RWPE2 (cell line): ENCODE data around the gene DDX17.

Experiments used
- ATAC-seq: fragments of 200-7000 bp; cut with Tn5 transposase; 3 replicates; pipeline ENCODE4 v1.9.1; 2021; ENCODE audit warnings: low read depth
- DNase-seq: peaks from one replicate; pipeline ENCODE4 v3.0.0-alpha.2; 2020; ENCODE audit warnings: low spot score
- H3K27ac ChIP-seq: fragments of 450-650 bp; 2 replicates; pipeline ENCODE4 v1.5.1; 2017; ENCODE audit warnings: mild to moderate bottlenecking; ENCODE audit not compliant: poor library complexity, severe bottlenecking
- H3K27me3 ChIP-seq: fragments of 250-450 bp; sonication (Bioruptor Pico); 2 replicates; pipeline ENCODE4 v1.5.1; 2021; ENCODE audit warnings: mild to moderate bottlenecking, moderate library complexity; ENCODE audit not compliant: insufficient read depth, poor library complexity, severe bottlenecking
- H3K36me3 ChIP-seq: fragments of 250-450 bp; sonication (Bioruptor Pico); 2 replicates; pipeline ENCODE4 v1.5.1; 2020; ENCODE audit warnings: low read depth, mild to moderate bottlenecking, moderate library complexity
- H3K4me1 ChIP-seq: fragments of 250-450 bp; sonication (Bioruptor Pico); 2 replicates; pipeline ENCODE4 v1.5.1; 2021; ENCODE audit warnings: mild to moderate bottlenecking, moderate library complexity; ENCODE audit not compliant: insufficient read depth, poor library complexity, severe bottlenecking
- H3K4me3 ChIP-seq: fragments of 250-450 bp; sonication (Bioruptor Pico); 2 replicates; pipeline ENCODE4 v1.5.1; 2021; ENCODE audit warnings: mild to moderate bottlenecking, moderate library complexity; ENCODE audit not compliant: severe bottlenecking
- H3K9me3 ChIP-seq: fragments of 250-450 bp; sonication (Bioruptor Pico); 2 replicates; pipeline ENCODE4 v1.5.1; 2021; ENCODE audit warnings: mild to moderate bottlenecking, moderate library complexity; ENCODE audit not compliant: severe bottlenecking
- TF ChIP-seq, protein P1 (sequence below): fragments of 450-650 bp; IDR thresholded peaks from one replicate; pipeline ENCODE4 v1.5.1; 2017; ENCODE audit warnings: mild to moderate bottlenecking, moderate library complexity; ENCODE audit not compliant: poor library complexity, severe bottlenecking

Gene DDX17

DNA sequence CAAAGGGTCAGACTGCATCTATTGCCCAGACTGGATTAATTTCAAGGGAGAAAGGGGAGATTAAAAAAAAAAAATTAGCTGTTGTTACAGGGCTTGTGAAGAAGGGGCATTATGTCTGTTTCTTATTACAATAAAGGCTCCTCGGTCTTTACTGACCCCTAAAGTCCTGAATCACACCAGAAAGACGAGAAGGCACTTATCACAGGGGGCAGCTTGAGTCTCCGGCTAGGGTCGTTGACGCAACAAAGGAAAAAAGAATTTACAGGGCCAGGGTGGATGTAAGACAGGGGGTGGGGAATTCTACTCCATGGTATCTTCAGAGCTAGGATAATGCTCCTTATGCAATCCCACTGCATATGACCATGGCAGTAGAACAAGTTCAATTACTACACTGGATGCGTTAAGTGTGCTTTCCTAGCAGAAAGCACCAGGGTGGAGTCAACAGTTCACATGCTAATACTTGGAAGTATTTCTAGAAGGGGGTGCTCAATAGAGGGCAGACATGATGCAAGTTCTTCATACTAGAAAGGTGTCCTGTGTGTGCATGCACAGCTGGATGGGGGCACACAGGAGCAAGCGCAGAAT lies 16.5 kb downstream of the DDX17 start:
- Histone ChIP-seq H3K4me3 (no peak overlapping the region), H3K27me3 (no peaks in the 10 kb centered on the region), H3K36me3 (peaks cover 96% of the 10 kb centered on the region), H3K9me3 (no peaks in the 10 kb centered on the region), H3K4me1 (no peaks in the 10 kb centered on the region), H3K27ac (no peak overlapping the region)
- ATAC-seq (no peak), DNase-seq (no peak)
- TF ChIP-seq, protein P1, sequence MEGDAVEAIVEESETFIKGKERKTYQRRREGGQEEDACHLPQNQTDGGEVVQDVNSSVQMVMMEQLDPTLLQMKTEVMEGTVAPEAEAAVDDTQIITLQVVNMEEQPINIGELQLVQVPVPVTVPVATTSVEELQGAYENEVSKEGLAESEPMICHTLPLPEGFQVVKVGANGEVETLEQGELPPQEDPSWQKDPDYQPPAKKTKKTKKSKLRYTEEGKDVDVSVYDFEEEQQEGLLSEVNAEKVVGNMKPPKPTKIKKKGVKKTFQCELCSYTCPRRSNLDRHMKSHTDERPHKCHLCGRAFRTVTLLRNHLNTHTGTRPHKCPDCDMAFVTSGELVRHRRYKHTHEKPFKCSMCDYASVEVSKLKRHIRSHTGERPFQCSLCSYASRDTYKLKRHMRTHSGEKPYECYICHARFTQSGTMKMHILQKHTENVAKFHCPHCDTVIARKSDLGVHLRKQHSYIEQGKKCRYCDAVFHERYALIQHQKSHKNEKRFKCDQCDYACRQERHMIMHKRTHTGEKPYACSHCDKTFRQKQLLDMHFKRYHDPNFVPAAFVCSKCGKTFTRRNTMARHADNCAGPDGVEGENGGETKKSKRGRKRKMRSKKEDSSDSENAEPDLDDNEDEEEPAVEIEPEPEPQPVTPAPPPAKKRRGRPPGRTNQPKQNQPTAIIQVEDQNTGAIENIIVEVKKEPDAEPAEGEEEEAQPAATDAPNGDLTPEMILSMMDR: no peak

DNA sequence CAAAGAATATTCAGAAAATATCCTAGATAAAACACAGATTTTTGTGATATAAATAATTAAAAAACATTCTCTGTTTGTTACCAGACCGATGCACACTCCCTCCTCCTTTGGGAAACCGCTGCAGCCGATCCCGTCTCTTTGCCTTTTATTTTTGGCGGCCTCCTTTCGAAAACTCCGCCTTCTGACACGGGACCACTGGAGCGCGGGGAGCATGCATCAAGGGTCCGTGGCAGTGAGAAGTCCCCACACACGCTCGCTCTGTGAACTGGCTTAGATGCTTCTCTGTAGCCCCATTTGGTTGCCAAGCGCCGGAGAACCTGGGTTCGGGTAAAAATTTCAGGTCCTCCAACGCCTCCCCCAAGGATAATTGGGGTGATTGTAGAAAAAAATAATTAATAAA lies 17.0 kb downstream of the DDX17 start:
- Histone ChIP-seq H3K27me3 (no peaks in the 10 kb centered on the region), H3K9me3 (no peaks in the 10 kb centered on the region), H3K4me3 (no peak overlapping the region), H3K36me3 (peaks cover 96% of the 10 kb centered on the region), H3K27ac (no peak overlapping the region), H3K4me1 (no peaks in the 10 kb centered on the region)
- ATAC-seq: no peak
- no peak for DNase-seq
- TF ChIP-seq, protein P1: no peak

DNA sequence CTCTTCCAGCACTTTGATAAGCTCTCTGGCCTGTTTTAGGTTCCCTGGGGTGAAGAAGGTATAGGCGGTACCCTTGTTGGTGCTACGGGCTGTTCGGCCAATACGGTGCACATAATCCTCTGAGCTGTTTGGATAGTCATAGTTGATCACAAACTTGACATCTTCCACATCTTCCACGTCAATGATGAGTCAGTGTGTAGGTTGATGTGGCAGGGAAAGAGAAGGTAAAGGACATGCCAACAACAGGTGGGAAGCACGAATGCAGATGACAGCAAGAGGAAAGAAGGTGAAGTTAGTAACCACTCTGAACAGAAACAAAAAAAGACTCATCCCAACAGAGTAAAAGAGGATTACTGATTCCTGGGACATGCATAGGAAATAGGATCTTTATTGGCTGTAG lies 18.2 kb downstream of the DDX17 start:
- TF ChIP-seq, protein P1: no peak
- Histone ChIP-seq H3K36me3 (peaks cover 96% of the 10 kb centered on the region), H3K27me3 (no peaks in the 10 kb centered on the region), H3K27ac (no peak overlapping the region), H3K4me3 (no peak overlapping the region), H3K4me1 (no peaks in the 10 kb centered on the region), H3K9me3 (no peaks in the 10 kb centered on the region)
- no peak for ATAC-seq
- DNase-seq: no peak

- DNase-seq (no peak), ATAC-seq (no peak)
- Histone ChIP-seq H3K27ac (no peak overlapping the region), H3K27me3 (no peaks in the 10 kb centered on the region), H3K4me1 (no peaks in the 10 kb centered on the region), H3K36me3 (peaks cover 96% of the 10 kb centered on the region), H3K9me3 (no peaks in the 10 kb centered on the region), H3K4me3 (no peak overlapping the region)
- TF ChIP-seq, protein P1: no peak
Observed at GRCh38 chr22:38485783-38486182, 20.3 kb downstream of the DDX17 start.

DNA sequence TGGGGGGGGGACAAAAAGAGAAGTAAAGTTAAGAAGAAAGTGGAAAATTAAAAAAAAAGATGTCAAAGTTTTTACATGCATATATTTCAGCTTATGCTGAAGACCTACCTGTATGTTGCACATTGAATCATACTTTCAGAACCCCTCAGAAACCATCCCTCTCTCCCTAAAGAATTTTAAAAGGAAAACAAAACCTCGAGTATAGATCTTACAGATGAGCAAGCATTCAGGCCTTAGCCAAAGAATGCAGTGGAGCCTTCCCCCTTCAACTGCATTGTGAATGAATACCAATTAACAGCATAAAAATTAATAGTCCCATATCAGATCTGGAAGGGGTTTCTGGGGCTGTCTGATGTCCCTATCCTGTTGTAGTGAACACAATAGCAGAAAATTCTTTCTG lies 21.9 kb downstream of the DDX17 start:
- ATAC-seq (no peak), DNase-seq (no peak)
- H3K9me3 ChIP-seq: no peaks in the 10 kb centered on the region
- H3K4me3 ChIP-seq: no peak overlapping the region
- H3K4me1 ChIP-seq: no peaks in the 10 kb centered on the region
- no peak overlapping the region for H3K27ac ChIP-seq
- no peaks in the 10 kb centered on the region for H3K27me3 ChIP-seq
- H3K36me3 ChIP-seq: peaks cover 96% of the 10 kb centered on the region
- TF ChIP-seq, protein P1: no peak
